ENCODE results near the gene KIAA0232.

- TF ChIP-seq CTCF (IDR thresholded peaks at IDR 0.05; ENCODE audit: poor library complexity) (no peak), EZH2 (IDR thresholded peaks at IDR 0.05; ENCODE audit: borderline replicate concordance) (no peak), EZH2phosphoT487 (IDR thresholded peaks at IDR 0.05; ENCODE audit: low read depth, severe bottlenecking, unreplicated experiment) (no peak)
These were observed 31.2 kb downstream of the KIAA0232 start for GRCh38 chr4:6813725-6814124.
